Loucy (cell line): ENCODE results near the gene ASPG.

ENCODE experiments used
- H2AFZ ChIP-seq: fragments of 200-600 bp; sonication (generic); 2 replicates; pipeline ENCODE4 v1.6.0; 2016; ENCODE audit warnings: antibody characterized with exemption, mild to moderate bottlenecking, low read length, moderate library complexity
- H3F3A ChIP-seq: fragments of 200-600 bp; 2 replicates; pipeline ENCODE4 v1.6.0; 2016; ENCODE audit warnings: antibody characterized with exemption, low read depth, mild to moderate bottlenecking
- H3K27me3 ChIP-seq: fragments of 200-600 bp; sonication (generic); 2 replicates; pipeline ENCODE4 v1.6.1; 2014; ENCODE audit warnings: low read length, mild to moderate bottlenecking; ENCODE audit not compliant: insufficient read depth, poor library complexity, severe bottlenecking
- H3K36me3 ChIP-seq: fragments of 200-600 bp; sonication (generic); 2 replicates; pipeline ENCODE4 v1.6.1; 2016; ENCODE audit warnings: low read length; ENCODE audit not compliant: insufficient read depth
- H3K4me1 ChIP-seq: fragments of 200-600 bp; sonication (generic); 2 replicates; pipeline ENCODE4 v1.5.1; 2014; ENCODE audit warnings: low read length, mild to moderate bottlenecking; ENCODE audit not compliant: insufficient read depth, poor library complexity, severe bottlenecking
- H3K4me2 ChIP-seq: fragments of 200-600 bp; sonication (generic); 2 replicates; pipeline ENCODE4 v1.6.0; 2014; ENCODE audit warnings: antibody characterized with exemption, low read length, low read depth, mild to moderate bottlenecking; ENCODE audit not compliant: poor library complexity, severe bottlenecking
- H3K4me3 ChIP-seq: fragments of 200-600 bp; sonication (generic); 2 replicates; pipeline ENCODE4 v1.5.1; 2014; ENCODE audit warnings: low read length, mild to moderate bottlenecking, mixed read lengths; ENCODE audit not compliant: poor library complexity, severe bottlenecking
- H3K79me2 ChIP-seq: fragments of 200-600 bp; sonication (generic); 2 replicates; pipeline ENCODE4 v1.6.1; 2014; ENCODE audit warnings: low read length; ENCODE audit not compliant: insufficient read depth
- H3K9ac ChIP-seq: fragments of 200-600 bp; sonication (generic); 2 replicates; pipeline ENCODE4 v1.6.0; 2014; ENCODE audit warnings: mild to moderate bottlenecking, low read depth, low read length, moderate library complexity; ENCODE audit not compliant: poor library complexity, severe bottlenecking
- H3K9me2 ChIP-seq: fragments of 200-600 bp; sonication (generic); replicated peaks from 2 replicates; pipeline ENCODE4 v1.6.1; 2016; ENCODE audit warnings: low read depth, low read length, mixed read lengths
- H3K9me3 ChIP-seq: fragments of 200-600 bp; sonication (generic); 2 replicates; pipeline ENCODE4 v1.6.1; 2014; ENCODE audit warnings: mild to moderate bottlenecking, antibody characterized with exemption, low read length, low read depth; ENCODE audit not compliant: insufficient read depth
- H4K20me1 ChIP-seq: fragments of 200-600 bp; sonication (generic); 2 replicates; pipeline ENCODE4 v1.6.0; 2014; ENCODE audit warnings: antibody characterized with exemption, low read length, mild to moderate bottlenecking; ENCODE audit not compliant: insufficient read depth, poor library complexity, severe bottlenecking
- CTCF ChIP-seq: fragments of 200-600 bp; sonication (generic); conservative IDR thresholded peaks from 2 replicates; pipeline ENCODE4 v1.5.1; 2014; ENCODE audit warnings: mild to moderate bottlenecking, antibody characterized with exemption, low read length
- EZH2phosphoT487 ChIP-seq: fragments of 200-600 bp; IDR thresholded peaks from 2 replicates; pipeline ENCODE4 v1.6.1; 2018; ENCODE audit warnings: antibody characterized with exemption, mild to moderate bottlenecking, moderate library complexity, borderline replicate concordance

The ASPG gene

GRCh38 chr14:104139460-104140212 is 54.1 kb downstream of the ASPG start:
- no peak overlapping the region for H2AFZ ChIP-seq
- no peaks in the 10 kb centered on the region for H3K9me2 ChIP-seq
- no peaks in the 10 kb centered on the region for H3F3A ChIP-seq
- no peaks in the 10 kb centered on the region for H3K4me1 ChIP-seq
- H3K4me2 ChIP-seq: no peak overlapping the region
- TF ChIP-seq EZH2phosphoT487 (no peak), CTCF (no peak)
- H3K27me3 ChIP-seq: no peaks in the 10 kb centered on the region
- H3K9me3 ChIP-seq: no peaks in the 10 kb centered on the region
- H4K20me1 ChIP-seq: no peaks in the 10 kb centered on the region
- no peak overlapping the region for H3K4me3 ChIP-seq
- no peaks in the 10 kb centered on the region for H3K36me3 ChIP-seq
- no peak overlapping the region for H3K9ac ChIP-seq
- H3K79me2 ChIP-seq: no peaks in the 10 kb centered on the region

DNA sequence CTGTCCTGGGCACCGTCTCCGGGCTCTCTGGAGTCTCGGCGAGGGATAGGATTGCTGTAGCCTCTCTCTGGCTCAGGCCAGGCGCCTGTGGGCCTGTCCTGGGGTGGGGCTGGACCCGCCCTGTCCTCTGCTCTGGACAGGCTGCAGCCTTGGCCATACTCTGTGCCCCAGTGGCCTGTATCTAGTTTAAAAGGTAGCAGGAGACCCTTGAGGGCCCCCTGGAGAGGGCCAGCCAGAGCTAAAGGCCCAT is 54.6 kb downstream of the ASPG start:
- TF ChIP-seq CTCF: no peak
- no peak for TF ChIP-seq EZH2phosphoT487
- Histone ChIP-seq H3K9me2 (no peaks in the 10 kb centered on the region), H3K36me3 (no peaks in the 10 kb centered on the region), H3F3A (no peaks in the 10 kb centered on the region), H3K27me3 (no peaks in the 10 kb centered on the region), H3K4me3 (no peak overlapping the region), H3K9me3 (no peaks in the 10 kb centered on the region), H3K4me1 (no peaks in the 10 kb centered on the region), H3K9ac (no peak overlapping the region), H4K20me1 (no peaks in the 10 kb centered on the region), H3K4me2 (no peak overlapping the region), H2AFZ (no peak overlapping the region), H3K79me2 (no peaks in the 10 kb centered on the region)

DNA sequence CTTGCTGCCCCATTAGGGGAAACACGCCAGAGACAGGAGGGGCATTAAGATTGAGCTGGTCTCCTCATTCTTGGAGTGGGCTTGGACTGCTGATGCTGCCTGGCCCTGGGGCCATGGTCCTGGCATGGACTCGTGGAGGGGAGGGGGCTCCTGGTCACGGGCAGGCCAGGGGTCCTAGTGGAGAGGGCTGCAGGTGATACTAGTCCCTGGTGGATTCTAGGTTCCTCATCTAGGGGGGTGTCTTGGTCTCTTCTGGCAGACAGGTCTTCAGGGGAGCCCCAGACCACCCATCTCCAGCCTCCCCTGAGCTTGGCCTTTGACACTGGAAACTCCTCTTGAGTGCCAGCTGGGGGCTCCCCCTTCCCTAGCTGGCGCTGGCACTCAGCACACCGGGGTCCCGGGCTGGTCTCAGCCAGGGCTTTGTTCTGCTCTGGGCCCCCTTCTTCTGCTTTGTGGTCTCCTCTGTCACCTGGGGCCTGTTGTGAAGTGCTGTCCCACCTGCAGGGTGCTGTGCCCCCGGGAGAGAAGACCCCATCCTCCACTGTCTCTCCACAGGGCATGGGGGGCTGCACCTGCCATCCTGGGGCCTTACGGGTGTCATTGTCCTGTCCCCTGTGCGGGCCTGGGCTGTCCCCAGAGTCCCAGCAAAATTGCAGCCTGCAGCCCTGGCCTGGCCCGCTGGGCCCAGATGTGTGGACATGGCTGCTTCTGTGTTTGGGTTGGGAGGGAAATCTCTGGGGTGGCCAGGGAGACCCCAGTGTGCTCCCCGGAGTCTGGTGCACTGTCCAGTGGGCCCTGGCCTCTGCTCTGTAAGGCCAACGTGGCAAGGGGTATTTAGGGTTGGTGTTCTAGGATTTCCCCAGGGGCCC is 55.2 kb downstream of the ASPG start:
- no peaks in the 10 kb centered on the region for H3K27me3 ChIP-seq
- no peaks in the 10 kb centered on the region for H4K20me1 ChIP-seq
- no peak overlapping the region for H3K4me3 ChIP-seq
- H3F3A ChIP-seq: no peaks in the 10 kb centered on the region
- TF ChIP-seq CTCF: no peak
- no peak for TF ChIP-seq EZH2phosphoT487
- H3K4me2 ChIP-seq: no peak overlapping the region
- H3K9ac ChIP-seq: no peak overlapping the region
- no peaks in the 10 kb centered on the region for H3K36me3 ChIP-seq
- no peaks in the 10 kb centered on the region for H3K9me3 ChIP-seq
- H3K9me2 ChIP-seq: no peaks in the 10 kb centered on the region
- H3K4me1 ChIP-seq: no peaks in the 10 kb centered on the region
- H3K79me2 ChIP-seq: no peaks in the 10 kb centered on the region
- H2AFZ ChIP-seq: no peak overlapping the region
